ENCODE results near the gene RPL28. TPM values are rescaled to one million over a fixed set of nuclear protein-coding genes. Genes with fewer than 3 reads are reported as not detected.

The RPL28 gene
- total and polyA plus RNA-seq, 2 of the 4 experiments (the other 2 are of a cell fraction) = 386 to 1,693 TPM

- TF ChIP-seq CTCF (conservative IDR thresholded peaks at IDR 0.05; ENCODE audit: low read depth, low read length) = no peak
These were observed 26.5 kb upstream of the RPL28 start (continued) for GRCh38 chr19:55358943-55359908.

GRCh38 chr19:55360902-55361301 lies 24.8 kb upstream of the RPL28 start:
- H3K56ac ChIP-seq (ENCODE audit: extremely low read depth, insufficient read depth, low read length) = no peak overlapping the region
- in situ Hi-C loops (cut with MboI; ENCODE audit: low sequenced_read_pairs) (no loop called here), dilution Hi-C loops (cut with HindIII; ENCODE audit: low sequenced_read_pairs, unreplicated experiment) (no loop called here), intact Hi-C loops (cut with micrococcal nuclease) (no loop called here)
- no peak for TF ChIP-seq MXI1 (IDR thresholded peaks at IDR 0.05; ENCODE audit: borderline replicate concordance, low read depth, low read length)
- TF ChIP-seq POLR2A (IDR thresholded peaks at IDR 0.05; ENCODE audit: low read depth, low read length) = no peak
- TF ChIP-seq SMC3 (IDR thresholded peaks at IDR 0.05; ENCODE audit: low read depth, low read length) = no peak
- no peak for TF ChIP-seq BHLHE40 (IDR thresholded peaks at IDR 0.05; ENCODE audit: low read depth, low read length)
- TF ChIP-seq CEBPB (IDR thresholded peaks at IDR 0.05; ENCODE audit: low read depth, low read length) = no peak
- no peak for TF ChIP-seq MAZ (IDR thresholded peaks at IDR 0.05; ENCODE audit: borderline replicate concordance, low read depth, low read length)
- TF ChIP-seq NFE2L2 (IDR thresholded peaks at IDR 0.05; ENCODE audit: low read depth, low read length) = no peak
- TF ChIP-seq USF2 (IDR thresholded peaks at IDR 0.05; ENCODE audit: low read depth, low read length) = no peak
- H2AK5ac ChIP-seq (ENCODE audit: low read depth, low read length) = no peak overlapping the region
- no peak overlapping the region for H3K4ac ChIP-seq (ENCODE audit: low read depth, low read length)
- no peak overlapping the region for H3K9ac ChIP-seq (ENCODE audit: low read depth, low read length)
- no peak overlapping the region for H3K4me2 ChIP-seq (ENCODE audit: low read depth, low read length)
- H4K5ac ChIP-seq (ENCODE audit: low read depth, low read length) = no peak overlapping the region
- H3K18ac ChIP-seq (ENCODE audit: low read depth, low read length) = no peak overlapping the region
- no peak overlapping the region for H2BK120ac ChIP-seq (ENCODE audit: low read depth, low read length)
- H2BK15ac ChIP-seq (ENCODE audit: low read depth, low read length) = no peak overlapping the region
- H3K9me3 ChIP-seq (ENCODE audit: control insufficient read depth, insufficient read depth, low read length) = no peaks in the 10 kb centered on the region
- no peak overlapping the region for H2AK9ac ChIP-seq (replicated peaks; ENCODE audit: low read depth, low read length, poor library complexity)
- no peaks in the 10 kb centered on the region for H3K4me1 ChIP-seq (ENCODE audit: control insufficient read depth, insufficient read depth, low read length)
- peaks cover 7% of the 10 kb centered on the region; the same call in 1 of the 2 replicates for H3K36me3 ChIP-seq (ENCODE audit: control insufficient read depth, insufficient read depth, low read length)
- no peak overlapping the region for H2AFZ ChIP-seq (replicated peaks; ENCODE audit: low read length, poor library complexity)
- no peak overlapping the region for H4K91ac ChIP-seq (ENCODE audit: insufficient read depth, low read depth, low read length)
- H3K9me1 ChIP-seq (ENCODE audit: insufficient read depth, low read length) = peaks cover 3% of the 10 kb centered on the region; the same call in 1 of the 2 replicates
- peaks cover 0 to 4% of the 10 kb centered on the region in 2 experiments; a peak in 1 of 4 replicates for H3K79me1 ChIP-seq (ENCODE audit: low read depth in 1 of 2, low read length in 2 of 2)
- no peak overlapping the region for H4K8ac ChIP-seq (ENCODE audit: low read depth in 2 of 2, low read length in 2 of 2)
- DNase-seq (no peak), ATAC-seq (ENCODE audit: low read depth) (no peak)
- H2BK20ac ChIP-seq (ENCODE audit: low read depth, low read length) = no peak overlapping the region
- no peak overlapping the region for H2BK5ac ChIP-seq (ENCODE audit: low read depth, low read length, poor library complexity, severe bottlenecking)
- H3K27ac ChIP-seq (ENCODE audit: insufficient read depth, low read length) = no peak overlapping the region
- 82% methylated on average over 13 of the region's 16 CpGs; no CpG with 5 or more reads in 1 of the 2 experiments for WGBS, 2 experiments (ENCODE audit: extremely low coverage in 2 of 2, insufficient read length in 1 of 2)
- H3K27me3 ChIP-seq (ENCODE audit: control insufficient read depth, insufficient read depth, low read length) = peaks cover 8% of the 10 kb centered on the region
- H3K14ac ChIP-seq (replicated peaks; ENCODE audit: low read depth, low read length) = no peak overlapping the region
- CTCF ChIA-PET = interaction anchor here (0.5 kb wide), 1 partner anchor 246 kb away, joined by 3 read pairs; no protein-coding TSS in a partner anchor
- no peak overlapping the region for H3K23ac ChIP-seq (ENCODE audit: low read depth, low read length)
- POLR2A ChIA-PET (ENCODE audit: unreplicated experiment) = no interaction called here
- BruUV-seq (replicated peaks) = no TSS peak
- peaks cover 24% of the 10 kb centered on the region for H4K20me1 ChIP-seq (ENCODE audit: insufficient read depth, low read length)
- no peak overlapping the region for H3K4me3 ChIP-seq (ENCODE audit: insufficient read depth, low read depth, low read length)

All from IMR-90 (cell line).